GM21528 (cell line): ENCODE data around the gene METTL6.
"Not testable (repeated sequence)": the region's sequence is repeated elsewhere in the genome, so short reads cannot be mapped to it uniquely, and the experiment has no call there.

Source experiments
- ATAC-seq: cut with Tn5 transposase; IDR thresholded peaks from one replicate; pipeline ENCODE4 v1.9.1; 2021; ENCODE audit warnings: mild to moderate bottlenecking, moderate library complexity; ENCODE audit not compliant: unreplicated experiment, low FRiP score

Gene METTL6

DNA sequence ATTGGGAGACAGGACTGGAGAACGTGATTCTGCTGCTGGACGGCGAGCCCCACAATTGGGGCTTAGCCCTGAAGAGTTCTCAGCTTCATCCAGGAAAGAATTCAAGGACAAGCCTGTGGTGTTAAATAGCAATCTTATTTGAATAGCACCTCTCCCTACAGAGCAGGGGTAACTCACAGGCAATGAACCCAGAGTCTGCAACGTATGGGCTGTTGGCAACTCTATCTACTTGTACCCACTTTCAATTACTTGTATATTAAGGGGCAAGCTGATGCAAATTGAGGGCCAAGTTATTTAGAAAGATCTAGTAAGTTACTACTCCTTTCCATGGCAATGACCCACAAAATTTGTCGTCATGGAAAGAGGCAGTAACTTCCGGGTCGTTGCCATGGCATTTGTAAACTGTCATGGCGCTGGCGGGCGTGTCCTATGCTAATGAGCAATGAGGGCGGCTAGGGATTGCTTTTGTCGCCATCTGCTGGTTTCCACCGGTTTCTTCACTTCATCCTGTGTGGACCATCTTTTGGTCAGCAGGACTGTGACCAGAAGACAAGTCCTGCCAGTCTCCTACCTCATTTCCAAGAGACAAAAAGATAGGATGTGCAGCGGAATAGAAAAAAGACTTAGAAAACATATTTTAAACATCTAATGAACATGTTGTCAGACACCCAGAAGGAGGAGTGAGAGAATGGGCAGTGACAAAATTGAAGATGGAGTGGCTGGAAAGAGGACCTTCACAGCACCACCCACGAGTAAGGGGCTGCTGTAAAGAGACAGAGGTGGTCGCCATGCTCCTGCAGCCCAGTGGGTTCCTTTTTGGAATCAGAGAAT lies 49.2 kb downstream of the METTL6 start:
- ATAC-seq: peak; percentile 81

DNA sequence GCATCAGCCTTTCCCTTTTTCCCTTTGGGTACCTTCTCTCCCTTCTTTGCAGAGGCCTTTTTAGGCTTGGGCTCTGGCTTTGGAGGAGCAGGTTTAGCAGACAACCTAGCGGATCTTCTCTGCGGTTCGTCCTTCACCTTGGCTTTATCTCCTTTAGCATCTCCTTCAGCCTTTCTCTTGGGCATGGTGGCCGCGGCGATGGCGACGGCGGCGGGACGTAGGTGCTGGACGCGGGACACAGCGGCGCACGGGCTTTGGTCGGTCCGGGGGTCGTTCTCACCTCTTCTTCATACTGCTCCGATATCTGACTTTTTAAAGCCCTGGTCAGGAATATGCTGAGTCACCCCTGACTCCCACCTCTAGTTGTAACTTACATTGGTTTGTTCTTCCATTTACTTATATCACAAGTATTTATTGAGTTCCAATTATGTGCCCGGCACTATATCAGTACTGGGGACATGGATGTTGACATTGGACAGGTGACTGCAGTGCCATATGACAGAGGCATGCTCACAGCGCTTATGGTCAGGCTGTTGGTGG lies 51.8 kb downstream of the METTL6 start:
- ATAC-seq: no peak

DNA sequence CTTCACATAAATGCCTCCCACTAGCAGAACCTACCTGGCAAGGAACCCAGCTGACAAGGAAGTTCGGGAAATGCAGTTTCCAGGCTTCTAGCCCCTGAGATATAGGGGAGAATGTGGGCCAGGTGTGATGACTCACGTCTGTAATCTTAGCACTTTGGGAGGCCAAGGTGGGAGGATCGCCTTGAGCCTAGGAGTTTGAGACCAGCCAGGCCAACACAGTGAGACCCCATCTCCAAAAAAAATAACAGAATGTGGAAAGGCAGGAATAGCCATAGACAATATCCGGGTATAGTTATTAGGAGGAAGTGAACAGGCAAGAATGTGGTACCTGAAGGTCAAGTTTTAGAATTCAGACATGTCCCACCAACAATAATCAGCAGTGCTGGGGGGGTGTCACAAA lies 54.4 kb downstream of the METTL6 start:
- ATAC-seq: no peak

DNA sequence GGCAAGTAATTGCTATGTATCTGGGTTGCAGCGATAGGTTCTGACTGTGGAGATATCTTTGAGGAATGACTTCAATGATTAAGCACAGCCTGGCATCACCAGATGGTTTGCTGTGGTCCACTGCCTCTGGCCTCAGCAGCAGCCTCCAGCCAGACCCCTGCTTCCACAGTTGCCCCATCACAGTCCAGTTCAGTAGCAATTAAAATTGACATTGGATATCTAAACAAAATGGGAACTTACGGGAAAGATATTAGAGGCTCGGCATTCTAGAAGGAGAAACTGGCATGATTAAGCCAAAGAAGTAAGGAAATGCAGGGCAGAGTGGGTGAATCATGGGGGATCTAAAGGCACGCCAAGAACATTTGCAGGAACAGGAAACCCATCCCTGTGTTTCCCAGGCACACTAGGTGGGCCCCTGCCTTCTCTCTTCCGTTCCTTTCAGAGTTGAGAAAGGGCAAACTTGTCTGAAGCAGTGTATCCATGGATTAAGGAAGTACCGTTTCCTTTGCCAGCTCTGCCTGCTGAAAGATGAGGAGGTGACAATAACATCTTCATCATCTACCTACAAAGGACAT lies 58.7 kb downstream of the METTL6 start:
- ATAC-seq: no peak

DNA sequence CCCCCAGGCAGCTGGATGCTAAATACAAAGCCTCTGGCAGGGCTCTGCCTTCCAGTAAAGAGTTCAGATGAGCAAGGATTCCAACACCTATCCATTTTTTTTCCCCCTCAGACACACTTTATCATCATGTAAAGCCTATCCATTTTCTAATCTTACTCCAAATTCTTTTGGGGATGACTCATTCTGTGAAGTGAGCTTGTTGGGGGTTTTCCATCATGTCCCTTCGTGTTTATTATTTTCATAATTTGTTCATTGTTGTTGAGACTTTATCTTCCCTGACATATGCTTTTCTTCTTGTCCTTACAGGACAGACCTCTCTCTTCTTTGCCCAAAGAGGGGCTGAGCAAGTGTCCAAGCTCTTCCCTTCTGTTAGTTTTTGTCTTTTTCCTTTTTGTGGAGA lies 60.3 kb downstream of the METTL6 start:
- no peak for ATAC-seq

DNA sequence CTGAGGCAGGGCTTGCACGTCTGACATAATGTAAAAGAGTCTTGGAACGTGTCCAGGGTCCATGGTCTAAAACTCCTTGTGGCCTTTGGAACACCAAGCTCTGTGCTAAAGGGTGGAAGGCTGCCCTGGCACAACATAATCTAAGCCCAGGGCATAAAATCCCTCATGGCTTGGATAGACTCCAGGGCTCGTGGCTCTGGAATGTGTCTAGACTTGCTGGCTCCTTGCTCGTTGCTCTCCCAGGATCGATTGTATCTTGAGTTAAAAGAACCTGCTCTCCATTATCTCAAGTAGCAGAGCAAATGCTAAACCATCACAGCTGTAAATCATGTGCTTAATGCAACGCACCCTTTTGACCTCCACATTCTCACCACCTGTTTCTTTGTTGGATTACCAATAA lies 63.3 kb downstream of the METTL6 start:
- not testable (repeated sequence) for ATAC-seq

DNA sequence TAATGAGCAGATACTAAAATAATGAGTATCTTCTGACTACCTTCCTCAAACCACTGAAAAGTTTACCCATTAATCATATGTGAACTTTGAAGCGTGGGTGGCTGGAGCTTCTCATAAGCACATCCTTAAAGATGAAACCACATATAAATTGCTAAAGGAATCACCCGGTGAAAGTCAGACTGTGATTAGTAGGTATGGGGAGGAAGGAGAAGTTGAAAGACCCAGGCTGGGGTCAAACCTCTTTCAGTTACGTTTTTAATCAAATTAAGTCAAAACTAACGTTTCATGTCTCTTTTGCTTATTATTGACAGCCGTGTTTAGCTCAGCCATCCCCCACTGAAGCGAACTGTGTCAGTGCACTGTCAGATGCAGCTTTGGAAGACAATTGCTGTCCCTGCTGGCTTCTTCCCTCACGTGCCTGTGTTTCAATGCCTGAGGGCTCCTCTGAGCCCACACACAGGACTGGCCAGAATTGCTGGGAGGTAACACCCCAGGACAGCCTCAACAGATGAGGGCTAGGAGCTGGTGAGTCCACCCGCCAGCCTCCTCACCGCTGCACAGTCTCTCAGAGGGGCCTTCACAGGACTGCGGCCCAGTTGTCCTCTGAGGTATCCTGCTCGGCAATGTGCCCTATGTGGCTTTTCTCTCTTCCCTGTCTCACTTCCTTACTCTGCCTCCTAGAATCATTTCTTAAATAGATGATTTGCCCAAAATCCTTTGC lies 65.7 kb downstream of the METTL6 start:
- peak; percentile 76 for ATAC-seq

DNA sequence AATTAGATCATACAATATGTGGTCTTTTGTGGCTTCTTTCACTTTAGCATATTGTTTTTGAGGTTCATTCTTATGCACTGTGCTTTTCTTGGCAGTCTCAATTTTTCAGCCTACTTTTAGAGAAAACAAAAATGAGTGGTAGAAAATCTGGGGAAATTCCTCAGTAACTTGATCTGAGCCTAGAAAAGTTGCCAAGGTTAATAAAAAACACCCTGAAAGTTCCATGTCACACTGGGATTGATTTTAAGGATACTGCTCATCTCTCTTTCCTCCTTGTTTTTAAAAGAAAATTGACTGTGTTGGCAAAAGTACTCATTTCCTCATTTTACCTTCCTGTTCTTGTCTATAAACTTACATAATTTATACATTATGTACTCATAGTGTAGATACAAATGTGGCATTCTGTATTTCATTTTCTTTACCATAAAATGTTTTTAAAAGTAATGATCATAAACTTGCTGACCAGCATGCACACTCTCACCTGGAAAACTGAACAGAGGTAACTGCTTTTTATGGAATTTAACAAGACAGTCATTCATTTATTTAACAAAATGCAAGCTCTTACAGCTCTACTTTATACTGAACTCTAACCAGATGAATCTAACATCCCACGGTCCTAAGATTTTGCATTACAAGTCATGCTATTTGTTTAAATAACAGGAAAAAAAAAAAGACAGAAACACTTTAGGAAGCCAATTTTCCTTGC lies 66.4 kb downstream of the METTL6 start:
- peak; percentile 2 for ATAC-seq
